NCI-H187 (cell line): ENCODE results near the gene PDLIM4.
A peak's percentile ranks its signal among the peaks of the same experiment; 100 is the strongest.

Experiments
- DNase-seq, 2 experiments: peaks; one replicate each; lab custom pipeline; 2025; lab: John Stamatoyannopoulos, UW

Gene PDLIM4

GRCh38 chr5:132281856-132282614, 24.5 kb downstream of the PDLIM4 start:
- no peak for DNase-seq

- DNase-seq, result no peak
Measured at GRCh38 chr5:132283423-132284043, 26.0 kb downstream of the PDLIM4 start.

GRCh38 chr5:132289097-132289496, 31.6 kb downstream of the PDLIM4 start:
- no peak for DNase-seq

- DNase-seq, result no peak
Measured at GRCh38 chr5:132291026-132291425, 33.5 kb downstream of the PDLIM4 start.

- peak; percentile 74 to 79 for DNase-seq
Measured at GRCh38 chr5:132293066-132293991, 35.8 kb downstream of the PDLIM4 start.

GRCh38 chr5:132293992-132294727, 36.7 kb downstream of the PDLIM4 start, which contains the start of gene SLC22A4:
SLC22A4 (plus strand) TSS chr5:132294394; CDS start chr5:132294617, 223 bp downstream.
- peak; percentile 70 to 88 for DNase-seq

- no peak for DNase-seq
Measured at GRCh38 chr5:132294728-132295504, 37.4 kb downstream of the PDLIM4 start.

GRCh38 chr5:132295505-132296411, 38.3 kb downstream of the PDLIM4 start:
- no peak for DNase-seq

GRCh38 chr5:132296412-132297016, 39.0 kb downstream of the PDLIM4 start:
- DNase-seq, result no peak

- DNase-seq, result no peak
Measured at GRCh38 chr5:132297211-132297940, 39.9 kb downstream of the PDLIM4 start.

- no peak for DNase-seq
Measured at GRCh38 chr5:132298298-132299212, 41.1 kb downstream of the PDLIM4 start.

- DNase-seq, result no peak
Measured at GRCh38 chr5:132299917-132300316, 42.4 kb downstream of the PDLIM4 start.

- DNase-seq, result no peak
Measured at GRCh38 chr5:132300577-132301343, 43.3 kb downstream of the PDLIM4 start.

- DNase-seq, result no peak
Measured at GRCh38 chr5:132301344-132302271, 44.1 kb downstream of the PDLIM4 start.

GRCh38 chr5:132302413-132302812, 44.9 kb downstream of the PDLIM4 start:
- DNase-seq, result no peak

- no peak for DNase-seq
Measured at GRCh38 chr5:132303589-132303988, 46.1 kb downstream of the PDLIM4 start.
